Testis (tissue), 2 donors: ENCODE data around the gene PRM2.

Experiments used
- POLR2A ChIP-seq: fragments of 450-650 bp; IDR thresholded peaks from one replicate; pipeline ENCODE4 v1.6.1; 2017; ENCODE audit warnings: antibody characterized with exemption, mild to moderate bottlenecking, moderate library complexity
- TF ChIP-seq, protein P1 (sequence below), 3 experiments: fragments of 450-650 bp in 2 of 3; fragments of 200-600 bp in 1 of 3; sonication (generic) in 1 of 3; IDR thresholded peaks; one replicate each; pipeline ENCODE4 v1.5.1; 2016 to 2019; ENCODE audit warnings: antibody characterized with exemption in 3 of 3, mild to moderate bottlenecking in 2 of 3, moderate library complexity in 1 of 3

DNA sequence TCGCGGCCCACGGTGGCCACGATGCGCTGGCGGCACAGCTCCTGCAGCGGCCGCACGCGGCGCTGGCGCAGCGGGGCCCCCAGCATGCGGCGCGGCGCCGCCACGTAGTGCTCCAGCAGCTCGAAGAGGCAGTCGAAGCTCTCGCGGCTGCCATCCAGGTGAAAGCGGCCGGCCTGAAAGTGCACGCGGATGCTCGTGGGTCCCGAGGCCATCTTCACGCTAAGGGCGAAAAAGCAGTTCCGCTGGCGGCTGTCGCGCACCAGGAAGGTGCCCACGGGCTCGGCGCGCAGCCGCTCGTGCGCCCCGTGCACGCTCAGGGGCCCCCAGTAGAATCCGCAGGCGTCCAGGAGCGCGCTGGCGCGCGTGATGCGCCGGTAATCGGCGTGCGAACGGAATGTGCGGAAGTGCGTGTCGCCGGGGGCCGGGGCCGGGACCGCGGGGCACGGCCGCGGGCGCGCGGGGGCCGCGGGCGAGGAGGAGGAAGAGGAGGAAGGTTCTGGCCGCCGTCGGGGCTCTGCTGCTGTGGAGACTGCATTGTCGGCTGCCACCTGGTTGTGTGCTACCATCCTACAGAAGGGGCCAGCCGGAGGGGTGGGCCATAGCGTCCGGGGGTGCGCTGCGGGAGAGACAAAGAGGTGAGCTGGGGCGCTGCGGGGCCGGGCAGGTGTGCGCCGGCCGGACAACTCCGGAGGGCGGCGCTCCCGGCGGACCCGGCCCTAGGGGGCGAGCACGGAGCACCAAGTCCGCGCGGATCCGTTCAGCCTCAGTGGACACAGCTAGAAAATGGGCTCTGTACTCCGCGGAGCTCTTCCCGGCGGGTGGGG lies 21.2 kb downstream of the PRM2 start:
- TF ChIP-seq, protein P1, sequence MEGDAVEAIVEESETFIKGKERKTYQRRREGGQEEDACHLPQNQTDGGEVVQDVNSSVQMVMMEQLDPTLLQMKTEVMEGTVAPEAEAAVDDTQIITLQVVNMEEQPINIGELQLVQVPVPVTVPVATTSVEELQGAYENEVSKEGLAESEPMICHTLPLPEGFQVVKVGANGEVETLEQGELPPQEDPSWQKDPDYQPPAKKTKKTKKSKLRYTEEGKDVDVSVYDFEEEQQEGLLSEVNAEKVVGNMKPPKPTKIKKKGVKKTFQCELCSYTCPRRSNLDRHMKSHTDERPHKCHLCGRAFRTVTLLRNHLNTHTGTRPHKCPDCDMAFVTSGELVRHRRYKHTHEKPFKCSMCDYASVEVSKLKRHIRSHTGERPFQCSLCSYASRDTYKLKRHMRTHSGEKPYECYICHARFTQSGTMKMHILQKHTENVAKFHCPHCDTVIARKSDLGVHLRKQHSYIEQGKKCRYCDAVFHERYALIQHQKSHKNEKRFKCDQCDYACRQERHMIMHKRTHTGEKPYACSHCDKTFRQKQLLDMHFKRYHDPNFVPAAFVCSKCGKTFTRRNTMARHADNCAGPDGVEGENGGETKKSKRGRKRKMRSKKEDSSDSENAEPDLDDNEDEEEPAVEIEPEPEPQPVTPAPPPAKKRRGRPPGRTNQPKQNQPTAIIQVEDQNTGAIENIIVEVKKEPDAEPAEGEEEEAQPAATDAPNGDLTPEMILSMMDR (IDR thresholded peaks at IDR 0.05): peak in 2 of 3 experiments; percentile 8 to 16
- no peak for TF ChIP-seq POLR2A
